HEK293 (cell line): ENCODE results near the gene KRTDAP.

Experiments used
- EGR2 ChIP-seq: fragments of 450-650 bp; formaldehyde crosslinking; IDR thresholded peaks from 2 replicates; pipeline ENCODE4 v1.5.1; 2016; ENCODE audit warnings: low read depth, missing biosample characterization, missing genetic modification characterization
- REPIN1 ChIP-seq: fragments of 450-650 bp; formaldehyde crosslinking; IDR thresholded peaks from 2 replicates; pipeline ENCODE4 v1.5.1; 2017; ENCODE audit warnings: missing biosample characterization, missing genetic modification characterization, low read depth
- SP7 ChIP-seq: fragments of 450-650 bp; formaldehyde crosslinking; IDR thresholded peaks from 2 replicates; pipeline ENCODE4 v1.5.1; 2016; ENCODE audit warnings: missing biosample characterization, missing genetic modification characterization
- TCF7L2 ChIP-seq: IDR thresholded peaks from 2 replicates; pipeline ENCODE4 v1.6.1; 2011; ENCODE audit warnings: low read depth, mild to moderate bottlenecking, inconsistent platforms, low read length, moderate library complexity, borderline replicate concordance
- ZNF132 ChIP-seq: fragments of 450-650 bp; formaldehyde crosslinking; IDR thresholded peaks from 2 replicates; pipeline ENCODE4 v1.5.1; 2017; ENCODE audit warnings: missing biosample characterization, missing genetic modification characterization, borderline replicate concordance
- ZNF16 ChIP-seq: fragments of 450-650 bp; formaldehyde crosslinking; IDR thresholded peaks from 2 replicates; pipeline ENCODE4 v1.5.1; 2016; ENCODE audit warnings: low read depth, missing biosample characterization, missing genetic modification characterization
- ZNF174 ChIP-seq: fragments of 450-650 bp; formaldehyde crosslinking; IDR thresholded peaks from 2 replicates; pipeline ENCODE4 v1.5.0; 2017; ENCODE audit warnings: missing biosample characterization, mild to moderate bottlenecking, missing genetic modification characterization
- ZNF211 ChIP-seq: fragments of 450-650 bp; formaldehyde crosslinking; IDR thresholded peaks from 2 replicates; pipeline ENCODE4 v1.5.1; 2016; ENCODE audit warnings: low read depth, missing biosample characterization, missing genetic modification characterization
- ZNF214 ChIP-seq: fragments of 450-650 bp; formaldehyde crosslinking; IDR thresholded peaks from 2 replicates; pipeline ENCODE4 v1.5.1; 2017; ENCODE audit warnings: missing biosample characterization, mild to moderate bottlenecking, missing genetic modification characterization, borderline replicate concordance
- ZNF223 ChIP-seq: fragments of 450-650 bp; formaldehyde crosslinking; IDR thresholded peaks from 2 replicates; pipeline ENCODE4 v1.5.1; 2016; ENCODE audit warnings: missing biosample characterization, missing genetic modification characterization
- ZNF274 ChIP-seq, 2 experiments: fragments of 200-500 bp in 1 of 2; fragments of 450-650 bp in 1 of 2; sonication (Bioruptor generic) in 1 of 2; formaldehyde crosslinking in 1 of 2; IDR thresholded peaks; 2 replicates each; pipeline versions ENCODE4 v1.5.1 to v1.6.1; 2014 to 2016; ENCODE audit warnings: borderline replicate concordance in 1 of 2, inconsistent platforms in 1 of 2, low read length in 1 of 2, missing biosample characterization in 1 of 2, missing genetic modification characterization in 1 of 2
- ZNF514 ChIP-seq: fragments of 450-650 bp; formaldehyde crosslinking; IDR thresholded peaks from 2 replicates; pipeline ENCODE4 v1.5.1; 2016; ENCODE audit warnings: missing biosample characterization, missing genetic modification characterization
- ZNF660 ChIP-seq: fragments of 450-650 bp; IDR thresholded peaks from 2 replicates; pipeline ENCODE4 v1.5.1; 2018; ENCODE audit warnings: missing biosample characterization, mild to moderate bottlenecking, missing genetic modification characterization
- TF ChIP-seq, protein P1 (sequence below): fragments of 450-650 bp; formaldehyde crosslinking; IDR thresholded peaks from 2 replicates; pipeline ENCODE4 v1.5.1; 2017; ENCODE audit warnings: missing biosample characterization, missing genetic modification characterization
- TF ChIP-seq, protein P2 (sequence below): fragments of 450-650 bp; formaldehyde crosslinking; IDR thresholded peaks from 2 replicates; pipeline ENCODE4 v1.5.0; 2017; ENCODE audit warnings: missing biosample characterization, missing genetic modification characterization, borderline replicate concordance
- TF ChIP-seq, protein P3 (sequence below): fragments of 450-650 bp; formaldehyde crosslinking; IDR thresholded peaks from 2 replicates; pipeline ENCODE4 v1.5.1; 2017; ENCODE audit warnings: missing biosample characterization, missing genetic modification characterization
- TF ChIP-seq, protein P4 (sequence below): fragments of 450-650 bp; formaldehyde crosslinking; IDR thresholded peaks from 2 replicates; pipeline ENCODE4 v1.5.1; 2016; ENCODE audit warnings: missing biosample characterization, missing genetic modification characterization
- TF ChIP-seq, protein P5 (sequence below): fragments of 450-650 bp; formaldehyde crosslinking; IDR thresholded peaks from 2 replicates; pipeline ENCODE4 v1.5.1; 2016; ENCODE audit warnings: missing biosample characterization, missing genetic modification characterization, borderline replicate concordance
- TF ChIP-seq, protein P6 (sequence below): fragments of 450-650 bp; formaldehyde crosslinking; IDR thresholded peaks from 2 replicates; pipeline ENCODE4 v1.5.1; 2016; ENCODE audit warnings: missing biosample characterization, missing genetic modification characterization
- TF ChIP-seq, protein P7 (sequence below): fragments of 450-650 bp; formaldehyde crosslinking; optimal IDR thresholded peaks from 2 replicates; pipeline ENCODE3; 2016; ENCODE audit warnings: missing biosample characterization, mild to moderate bottlenecking, missing genetic modification characterization

The KRTDAP gene

DNA sequence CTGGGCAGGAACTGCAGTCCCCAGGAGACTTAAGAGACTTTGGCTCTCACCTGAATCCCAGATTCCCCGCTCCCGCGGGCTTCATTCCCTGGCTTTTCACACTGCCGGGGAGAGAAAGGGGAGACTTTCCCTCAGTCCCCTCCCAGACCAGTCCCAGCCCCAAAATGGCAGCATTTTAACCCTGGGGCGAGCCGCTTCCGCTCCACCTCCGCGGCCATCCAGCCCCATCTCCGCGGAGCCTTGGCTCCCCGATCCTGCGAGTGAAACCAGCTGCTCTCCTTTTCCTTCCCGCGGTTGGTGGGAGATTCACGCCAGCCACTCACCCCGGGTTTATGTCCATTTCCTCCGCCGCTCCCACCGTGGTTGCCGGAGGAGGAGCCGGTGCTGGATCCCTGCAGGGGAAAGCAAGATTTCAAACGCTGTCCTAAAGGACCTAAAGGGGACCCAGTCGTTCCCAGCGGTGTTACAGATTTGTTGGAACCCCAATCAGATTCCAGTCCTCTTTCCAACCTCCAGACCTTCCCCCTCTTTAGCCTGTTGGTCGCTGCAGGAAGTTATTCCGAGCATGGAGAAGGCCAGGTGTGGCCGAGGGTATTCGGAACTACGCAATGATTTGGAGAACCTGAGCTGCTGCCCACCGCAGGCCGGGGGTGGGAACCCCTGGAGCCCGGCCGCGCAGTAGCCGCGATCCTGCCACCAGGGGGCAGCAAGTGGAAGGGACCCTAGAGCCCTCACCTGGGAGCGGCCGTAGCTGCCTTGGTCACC, 19.8 kb upstream of the KRTDAP start (continued):
- TF ChIP-seq ZNF211 (tag by site-specific recombination): no peak
- TF ChIP-seq, protein P1, sequence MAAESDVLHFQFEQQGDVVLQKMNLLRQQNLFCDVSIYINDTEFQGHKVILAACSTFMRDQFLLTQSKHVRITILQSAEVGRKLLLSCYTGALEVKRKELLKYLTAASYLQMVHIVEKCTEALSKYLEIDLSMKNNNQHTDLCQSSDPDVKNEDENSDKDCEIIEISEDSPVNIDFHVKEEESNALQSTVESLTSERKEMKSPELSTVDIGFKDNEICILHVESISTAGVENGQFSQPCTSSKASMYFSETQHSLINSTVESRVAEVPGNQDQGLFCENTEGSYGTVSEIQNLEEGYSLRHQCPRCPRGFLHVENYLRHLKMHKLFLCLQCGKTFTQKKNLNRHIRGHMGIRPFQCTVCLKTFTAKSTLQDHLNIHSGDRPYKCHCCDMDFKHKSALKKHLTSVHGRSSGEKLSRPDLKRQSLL (tag by site-specific recombination): peak; percentile 88
- TF ChIP-seq, protein P2, sequence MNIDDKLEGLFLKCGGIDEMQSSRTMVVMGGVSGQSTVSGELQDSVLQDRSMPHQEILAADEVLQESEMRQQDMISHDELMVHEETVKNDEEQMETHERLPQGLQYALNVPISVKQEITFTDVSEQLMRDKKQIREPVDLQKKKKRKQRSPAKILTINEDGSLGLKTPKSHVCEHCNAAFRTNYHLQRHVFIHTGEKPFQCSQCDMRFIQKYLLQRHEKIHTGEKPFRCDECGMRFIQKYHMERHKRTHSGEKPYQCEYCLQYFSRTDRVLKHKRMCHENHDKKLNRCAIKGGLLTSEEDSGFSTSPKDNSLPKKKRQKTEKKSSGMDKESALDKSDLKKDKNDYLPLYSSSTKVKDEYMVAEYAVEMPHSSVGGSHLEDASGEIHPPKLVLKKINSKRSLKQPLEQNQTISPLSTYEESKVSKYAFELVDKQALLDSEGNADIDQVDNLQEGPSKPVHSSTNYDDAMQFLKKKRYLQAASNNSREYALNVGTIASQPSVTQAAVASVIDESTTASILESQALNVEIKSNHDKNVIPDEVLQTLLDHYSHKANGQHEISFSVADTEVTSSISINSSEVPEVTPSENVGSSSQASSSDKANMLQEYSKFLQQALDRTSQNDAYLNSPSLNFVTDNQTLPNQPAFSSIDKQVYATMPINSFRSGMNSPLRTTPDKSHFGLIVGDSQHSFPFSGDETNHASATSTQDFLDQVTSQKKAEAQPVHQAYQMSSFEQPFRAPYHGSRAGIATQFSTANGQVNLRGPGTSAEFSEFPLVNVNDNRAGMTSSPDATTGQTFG: no peak
- peak; percentile 86 for TF ChIP-seq EGR2 (tag by site-specific recombination)
- no peak for TF ChIP-seq ZNF214
- no peak; the same call in 1 of the 2 replicates for TF ChIP-seq ZNF660
- TF ChIP-seq TCF7L2: no peak
- TF ChIP-seq, protein P3, sequence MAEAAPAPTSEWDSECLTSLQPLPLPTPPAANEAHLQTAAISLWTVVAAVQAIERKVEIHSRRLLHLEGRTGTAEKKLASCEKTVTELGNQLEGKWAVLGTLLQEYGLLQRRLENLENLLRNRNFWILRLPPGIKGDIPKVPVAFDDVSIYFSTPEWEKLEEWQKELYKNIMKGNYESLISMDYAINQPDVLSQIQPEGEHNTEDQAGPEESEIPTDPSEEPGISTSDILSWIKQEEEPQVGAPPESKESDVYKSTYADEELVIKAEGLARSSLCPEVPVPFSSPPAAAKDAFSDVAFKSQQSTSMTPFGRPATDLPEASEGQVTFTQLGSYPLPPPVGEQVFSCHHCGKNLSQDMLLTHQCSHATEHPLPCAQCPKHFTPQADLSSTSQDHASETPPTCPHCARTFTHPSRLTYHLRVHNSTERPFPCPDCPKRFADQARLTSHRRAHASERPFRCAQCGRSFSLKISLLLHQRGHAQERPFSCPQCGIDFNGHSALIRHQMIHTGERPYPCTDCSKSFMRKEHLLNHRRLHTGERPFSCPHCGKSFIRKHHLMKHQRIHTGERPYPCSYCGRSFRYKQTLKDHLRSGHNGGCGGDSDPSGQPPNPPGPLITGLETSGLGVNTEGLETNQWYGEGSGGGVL (tag by site-specific recombination): peak; percentile 44; the same call in 1 of the 2 replicates
- TF ChIP-seq, protein P4, sequence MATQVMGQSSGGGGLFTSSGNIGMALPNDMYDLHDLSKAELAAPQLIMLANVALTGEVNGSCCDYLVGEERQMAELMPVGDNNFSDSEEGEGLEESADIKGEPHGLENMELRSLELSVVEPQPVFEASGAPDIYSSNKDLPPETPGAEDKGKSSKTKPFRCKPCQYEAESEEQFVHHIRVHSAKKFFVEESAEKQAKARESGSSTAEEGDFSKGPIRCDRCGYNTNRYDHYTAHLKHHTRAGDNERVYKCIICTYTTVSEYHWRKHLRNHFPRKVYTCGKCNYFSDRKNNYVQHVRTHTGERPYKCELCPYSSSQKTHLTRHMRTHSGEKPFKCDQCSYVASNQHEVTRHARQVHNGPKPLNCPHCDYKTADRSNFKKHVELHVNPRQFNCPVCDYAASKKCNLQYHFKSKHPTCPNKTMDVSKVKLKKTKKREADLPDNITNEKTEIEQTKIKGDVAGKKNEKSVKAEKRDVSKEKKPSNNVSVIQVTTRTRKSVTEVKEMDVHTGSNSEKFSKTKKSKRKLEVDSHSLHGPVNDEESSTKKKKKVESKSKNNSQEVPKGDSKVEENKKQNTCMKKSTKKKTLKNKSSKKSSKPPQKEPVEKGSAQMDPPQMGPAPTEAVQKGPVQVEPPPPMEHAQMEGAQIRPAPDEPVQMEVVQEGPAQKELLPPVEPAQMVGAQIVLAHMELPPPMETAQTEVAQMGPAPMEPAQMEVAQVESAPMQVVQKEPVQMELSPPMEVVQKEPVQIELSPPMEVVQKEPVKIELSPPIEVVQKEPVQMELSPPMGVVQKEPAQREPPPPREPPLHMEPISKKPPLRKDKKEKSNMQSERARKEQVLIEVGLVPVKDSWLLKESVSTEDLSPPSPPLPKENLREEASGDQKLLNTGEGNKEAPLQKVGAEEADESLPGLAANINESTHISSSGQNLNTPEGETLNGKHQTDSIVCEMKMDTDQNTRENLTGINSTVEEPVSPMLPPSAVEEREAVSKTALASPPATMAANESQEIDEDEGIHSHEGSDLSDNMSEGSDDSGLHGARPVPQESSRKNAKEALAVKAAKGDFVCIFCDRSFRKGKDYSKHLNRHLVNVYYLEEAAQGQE (tag by site-specific recombination): peak; percentile 77
- peak; percentile 81 for TF ChIP-seq ZNF223 (tag by site-specific recombination)
- TF ChIP-seq, protein P5, sequence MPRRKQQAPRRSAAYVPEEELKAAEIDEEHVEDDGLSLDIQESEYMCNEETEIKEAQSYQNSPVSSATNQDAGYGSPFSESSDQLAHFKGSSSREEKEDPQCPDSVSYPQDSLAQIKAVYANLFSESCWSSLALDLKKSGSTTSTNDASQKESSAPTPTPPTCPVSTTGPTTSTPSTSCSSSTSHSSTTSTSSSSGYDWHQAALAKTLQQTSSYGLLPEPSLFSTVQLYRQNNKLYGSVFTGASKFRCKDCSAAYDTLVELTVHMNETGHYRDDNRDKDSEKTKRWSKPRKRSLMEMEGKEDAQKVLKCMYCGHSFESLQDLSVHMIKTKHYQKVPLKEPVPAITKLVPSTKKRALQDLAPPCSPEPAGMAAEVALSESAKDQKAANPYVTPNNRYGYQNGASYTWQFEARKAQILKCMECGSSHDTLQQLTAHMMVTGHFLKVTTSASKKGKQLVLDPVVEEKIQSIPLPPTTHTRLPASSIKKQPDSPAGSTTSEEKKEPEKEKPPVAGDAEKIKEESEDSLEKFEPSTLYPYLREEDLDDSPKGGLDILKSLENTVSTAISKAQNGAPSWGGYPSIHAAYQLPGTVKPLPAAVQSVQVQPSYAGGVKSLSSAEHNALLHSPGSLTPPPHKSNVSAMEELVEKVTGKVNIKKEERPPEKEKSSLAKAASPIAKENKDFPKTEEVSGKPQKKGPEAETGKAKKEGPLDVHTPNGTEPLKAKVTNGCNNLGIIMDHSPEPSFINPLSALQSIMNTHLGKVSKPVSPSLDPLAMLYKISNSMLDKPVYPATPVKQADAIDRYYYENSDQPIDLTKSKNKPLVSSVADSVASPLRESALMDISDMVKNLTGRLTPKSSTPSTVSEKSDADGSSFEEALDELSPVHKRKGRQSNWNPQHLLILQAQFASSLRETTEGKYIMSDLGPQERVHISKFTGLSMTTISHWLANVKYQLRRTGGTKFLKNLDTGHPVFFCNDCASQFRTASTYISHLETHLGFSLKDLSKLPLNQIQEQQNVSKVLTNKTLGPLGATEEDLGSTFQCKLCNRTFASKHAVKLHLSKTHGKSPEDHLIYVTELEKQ (tag by site-specific recombination): no peak
- TF ChIP-seq ZNF274 (IDR thresholded peaks at IDR 0.05; ENCODE audit: low read length): no peak
- no peak for TF ChIP-seq ZNF274 (tag by site-specific recombination; IDR thresholded peaks at IDR 0.05; ENCODE audit: borderline replicate concordance)
- no peak for TF ChIP-seq ZNF174
- TF ChIP-seq ZNF514 (tag by site-specific recombination): no peak
- TF ChIP-seq, protein P6, sequence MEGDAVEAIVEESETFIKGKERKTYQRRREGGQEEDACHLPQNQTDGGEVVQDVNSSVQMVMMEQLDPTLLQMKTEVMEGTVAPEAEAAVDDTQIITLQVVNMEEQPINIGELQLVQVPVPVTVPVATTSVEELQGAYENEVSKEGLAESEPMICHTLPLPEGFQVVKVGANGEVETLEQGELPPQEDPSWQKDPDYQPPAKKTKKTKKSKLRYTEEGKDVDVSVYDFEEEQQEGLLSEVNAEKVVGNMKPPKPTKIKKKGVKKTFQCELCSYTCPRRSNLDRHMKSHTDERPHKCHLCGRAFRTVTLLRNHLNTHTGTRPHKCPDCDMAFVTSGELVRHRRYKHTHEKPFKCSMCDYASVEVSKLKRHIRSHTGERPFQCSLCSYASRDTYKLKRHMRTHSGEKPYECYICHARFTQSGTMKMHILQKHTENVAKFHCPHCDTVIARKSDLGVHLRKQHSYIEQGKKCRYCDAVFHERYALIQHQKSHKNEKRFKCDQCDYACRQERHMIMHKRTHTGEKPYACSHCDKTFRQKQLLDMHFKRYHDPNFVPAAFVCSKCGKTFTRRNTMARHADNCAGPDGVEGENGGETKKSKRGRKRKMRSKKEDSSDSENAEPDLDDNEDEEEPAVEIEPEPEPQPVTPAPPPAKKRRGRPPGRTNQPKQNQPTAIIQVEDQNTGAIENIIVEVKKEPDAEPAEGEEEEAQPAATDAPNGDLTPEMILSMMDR: peak; percentile 100
- peak; percentile 83 for TF ChIP-seq SP7 (tag by site-specific recombination)
- no peak for TF ChIP-seq ZNF132 (tag by site-specific recombination)
- no peak for TF ChIP-seq ZNF16
- TF ChIP-seq, protein P7, sequence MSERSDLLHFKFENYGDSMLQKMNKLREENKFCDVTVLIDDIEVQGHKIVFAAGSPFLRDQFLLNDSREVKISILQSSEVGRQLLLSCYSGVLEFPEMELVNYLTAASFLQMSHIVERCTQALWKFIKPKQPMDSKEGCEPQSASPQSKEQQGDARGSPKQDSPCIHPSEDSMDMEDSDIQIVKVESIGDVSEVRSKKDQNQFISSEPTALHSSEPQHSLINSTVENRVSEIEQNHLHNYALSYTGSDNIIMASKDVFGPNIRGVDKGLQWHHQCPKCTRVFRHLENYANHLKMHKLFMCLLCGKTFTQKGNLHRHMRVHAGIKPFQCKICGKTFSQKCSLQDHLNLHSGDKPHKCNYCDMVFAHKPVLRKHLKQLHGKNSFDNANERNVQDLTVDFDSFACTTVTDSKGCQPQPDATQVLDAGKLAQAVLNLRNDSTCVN (tag by site-specific recombination): peak; percentile 45
- TF ChIP-seq REPIN1: no peak; the same call in 1 of the 2 replicates
